Neural progenitor cell (in vitro differentiated cells): ENCODE data around the gene MAPK12. TPM values are rescaled to one million over a fixed set of nuclear protein-coding genes. Genes with fewer than 3 reads are reported as not detected.
A peak's percentile ranks its signal among the peaks of the same experiment; 100 is the strongest.

ENCODE experiments used
- DNase-seq: peaks from one replicate; pipeline ENCODE4 v3.0.0-alpha.2; 2016; ENCODE audit warnings: low spot score
- H2AFZ ChIP-seq: fragments of 200-600 bp; sonication (generic); replicated peaks from 2 replicates; pipeline ENCODE4 v1.6.1; 2016; ENCODE audit warnings: antibody characterized with exemption
- H3F3A ChIP-seq: fragments of 200-600 bp; sonication (generic); 2 replicates; pipeline ENCODE4 v1.6.1; 2016; ENCODE audit warnings: antibody characterized with exemption, low read depth
- H3K27ac ChIP-seq: fragments of 200-600 bp; sonication (generic); 2 replicates; pipeline ENCODE4 v1.5.1; 2016; ENCODE audit warnings: mild to moderate bottlenecking
- H3K27me3 ChIP-seq: fragments of 200-600 bp; sonication (generic); 2 replicates; pipeline ENCODE4 v1.6.1; 2016; ENCODE audit warnings: mild to moderate bottlenecking, moderate library complexity
- H3K36me3 ChIP-seq: fragments of 200-600 bp; sonication (generic); 2 replicates; pipeline ENCODE4 v1.5.1; 2016
- H3K4me1 ChIP-seq: fragments of 200-600 bp; sonication (generic); 2 replicates; pipeline ENCODE4 v1.6.1; 2016; ENCODE audit warnings: mixed run types
- H3K4me2 ChIP-seq: fragments of 200-600 bp; sonication (generic); 2 replicates; pipeline ENCODE4 v1.6.1; 2016
- H3K4me3 ChIP-seq: fragments of 200-600 bp; sonication (generic); 2 replicates; pipeline ENCODE4 v1.5.1; 2016
- H3K79me2 ChIP-seq: fragments of 200-600 bp; sonication (generic); 2 replicates; pipeline ENCODE4 v1.6.1; 2016; ENCODE audit warnings: low read depth
- H3K9ac ChIP-seq: fragments of 200-600 bp; sonication (generic); 2 replicates; pipeline ENCODE4 v1.6.1; 2016
- H3K9me3 ChIP-seq: fragments of 200-600 bp; sonication (generic); 2 replicates; pipeline ENCODE4 v1.5.1; 2016; ENCODE audit warnings: low read depth
- H4K20me1 ChIP-seq: fragments of 200-600 bp; sonication (generic); 2 replicates; pipeline ENCODE4 v1.6.1; 2016; ENCODE audit warnings: low read depth
- H3K27ac Mint-ChIP-seq: 3 replicates; pipeline ENCODE4 v1.8.0; 2021; ENCODE audit warnings: mixed read lengths
- H3K27me3 Mint-ChIP-seq: 2 replicates; pipeline ENCODE4 v1.8.0; 2022; ENCODE audit warnings: low read depth, mild to moderate bottlenecking, inconsistent platforms, moderate library complexity, mixed read lengths; ENCODE audit not compliant: insufficient read depth
- H3K36me3 Mint-ChIP-seq: 3 replicates; pipeline ENCODE4 v1.8.0; 2021; ENCODE audit warnings: mixed read lengths
- H3K4me1 Mint-ChIP-seq: 3 replicates; pipeline ENCODE4 v1.8.0; 2021; ENCODE audit warnings: mixed read lengths
- H3K4me3 Mint-ChIP-seq: 3 replicates; pipeline ENCODE4 v1.8.0; 2021; ENCODE audit warnings: mild to moderate bottlenecking, moderate library complexity, mixed read lengths
- H3K9me3 Mint-ChIP-seq: 3 replicates; pipeline ENCODE4 v1.8.0; 2020; ENCODE audit warnings: mixed read lengths
- CTCF ChIP-seq: fragments of 200-600 bp; sonication (generic); IDR thresholded peaks from 2 replicates; pipeline ENCODE4 v1.5.1; 2017; ENCODE audit warnings: antibody characterized with exemption, mild to moderate bottlenecking
- EZH2 ChIP-seq: fragments of 200-600 bp; sonication (generic); IDR thresholded peaks from 2 replicates; pipeline ENCODE4 v1.6.1; 2017; ENCODE audit warnings: antibody characterized with exemption, mild to moderate bottlenecking, moderate library complexity
- EZH2phosphoT487 ChIP-seq: fragments of 200-600 bp; sonication (generic); IDR thresholded peaks from 2 replicates; pipeline ENCODE4 v1.6.1; 2017; ENCODE audit warnings: antibody characterized with exemption
- total RNA-seq: library from RNA; depleted of rRNA; stranded (reverse); fragments of >200 nt; gene quantifications from 2 replicates; pipeline ENCODE4 v1.2.3, GENCODE V29; 2015; ENCODE audit warnings: low replicate concordance

The MAPK12 gene
- total RNA-seq, 1 donor from 2014 or later = 18.7 TPM

DNA sequence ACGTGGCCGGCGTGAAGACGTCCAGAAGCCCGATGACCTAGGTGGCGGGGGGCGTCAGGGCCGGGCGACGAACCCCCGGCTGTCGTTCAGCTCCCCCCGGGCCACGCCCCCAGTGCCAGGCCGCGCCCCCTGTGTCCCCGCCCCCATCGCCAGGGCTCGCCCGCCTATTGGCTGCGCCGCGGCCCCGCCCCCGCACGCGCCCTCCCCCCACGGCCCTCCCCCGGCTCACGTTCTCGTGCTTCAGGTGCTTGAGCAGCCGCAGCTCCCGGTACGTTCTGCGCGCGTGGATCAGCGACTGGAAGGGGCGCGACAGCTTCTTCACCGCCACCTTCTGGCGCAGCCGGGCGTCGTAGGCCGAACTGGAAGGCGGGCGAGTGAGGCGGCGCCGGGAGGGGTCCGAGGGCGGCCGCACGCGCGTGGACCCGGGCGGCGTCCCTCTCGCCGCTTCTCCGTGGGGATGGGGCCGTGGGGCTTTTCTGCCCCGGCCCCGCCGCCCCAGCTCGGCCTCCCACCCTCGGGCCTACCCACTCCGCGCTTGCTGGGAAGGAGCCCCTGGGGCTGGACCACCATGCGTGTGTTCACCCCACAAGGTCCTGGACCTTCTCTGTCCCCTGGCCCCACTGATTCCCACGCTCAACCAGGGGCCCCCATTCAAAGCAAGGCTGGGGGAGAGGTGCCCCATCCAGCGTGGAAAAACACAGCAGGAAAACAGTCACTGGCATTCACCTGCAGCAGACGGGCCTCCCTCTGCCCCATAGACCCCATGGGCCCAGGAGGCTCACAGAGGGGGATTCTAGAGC, 6.3 kb upstream of the MAPK12 start:
- Histone ChIP-seq H3K4me1 (peaks cover 20% of the 10 kb centered on the region), H3K27ac (no peak overlapping the region), H3K9me3 (no peaks in the 10 kb centered on the region), H3F3A (peaks cover 23% of the 10 kb centered on the region), H3K79me2 (no peaks in the 10 kb centered on the region), H4K20me1 (peaks cover 45% of the 10 kb centered on the region), H2AFZ (no peak overlapping the region), H3K4me3 (peak overlapping the region; percentile 23), H3K4me2 (peak overlapping the region; percentile 68), H3K27me3 (peaks cover 85% of the 10 kb centered on the region), H3K36me3 (no peaks in the 10 kb centered on the region), H3K9ac (no peak overlapping the region)
- Mint-ChIP-seq H3K27me3 (peaks cover 4% of the 10 kb centered on the region), H3K9me3 (peaks cover 2% of the 10 kb centered on the region), H3K4me1 (peaks cover 11% of the 10 kb centered on the region), H3K27ac (no peak overlapping the region), H3K36me3 (no peaks in the 10 kb centered on the region), H3K4me3 (no peak overlapping the region)
- DNase-seq = peak; percentile 72
- peak; percentile 73 for TF ChIP-seq EZH2
- TF ChIP-seq EZH2phosphoT487 = peak; percentile 3
- peak; percentile 45 for TF ChIP-seq CTCF

DNA sequence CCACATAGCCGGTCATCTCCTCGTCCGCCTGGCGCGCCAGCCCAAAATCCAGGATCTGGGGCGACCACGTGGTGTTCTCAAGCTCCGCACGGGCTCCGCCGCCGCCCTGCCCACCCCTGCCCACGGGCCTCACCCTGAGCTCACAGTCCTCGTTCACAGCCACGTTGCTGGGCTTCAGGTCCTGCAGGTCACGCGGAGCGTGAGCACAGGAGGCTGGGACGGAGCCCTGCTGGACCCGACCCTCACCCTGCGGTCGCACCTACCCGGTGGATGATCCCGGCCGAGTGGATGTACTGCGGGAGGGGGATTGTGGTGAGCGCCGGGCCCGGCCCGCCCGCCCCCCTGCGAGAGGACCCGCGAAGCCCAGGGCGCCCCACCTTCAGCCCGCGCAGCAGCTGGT, 5.5 kb upstream of the MAPK12 start:
- no peaks in the 10 kb centered on the region for H3K36me3 Mint-ChIP-seq
- TF ChIP-seq EZH2phosphoT487 (no peak), CTCF (no peak), EZH2 (no peak)
- DNase-seq = no peak
- Histone ChIP-seq H3K27ac (no peak overlapping the region), H3K9ac (no peak overlapping the region), H3F3A (peaks cover 15% of the 10 kb centered on the region), H3K9me3 (no peaks in the 10 kb centered on the region), H3K36me3 (no peaks in the 10 kb centered on the region), H3K27me3 (peaks cover 93% of the 10 kb centered on the region), H3K4me3 (peak overlapping the region; percentile 23), H4K20me1 (peaks cover 37% of the 10 kb centered on the region), H3K4me2 (no peak overlapping the region), H3K79me2 (no peaks in the 10 kb centered on the region), H3K4me1 (peaks cover 19% of the 10 kb centered on the region), H2AFZ (no peak overlapping the region)
- no peak overlapping the region for H3K27ac Mint-ChIP-seq
- H3K4me1 Mint-ChIP-seq = peaks cover 9% of the 10 kb centered on the region
- H3K4me3 Mint-ChIP-seq = no peak overlapping the region
- H3K9me3 Mint-ChIP-seq = peaks cover 2% of the 10 kb centered on the region
- peaks cover 5% of the 10 kb centered on the region for H3K27me3 Mint-ChIP-seq

GRCh38 chr22:50264946-50265669, 3.6 kb upstream of the MAPK12 start:
- Histone ChIP-seq H3K4me3 (no peak overlapping the region), H3K27ac (no peak overlapping the region), H2AFZ (no peak overlapping the region), H3K4me2 (no peak overlapping the region), H3K27me3 (peaks cover 94% of the 10 kb centered on the region), H3K79me2 (no peaks in the 10 kb centered on the region), H4K20me1 (peaks cover 33% of the 10 kb centered on the region), H3K36me3 (no peaks in the 10 kb centered on the region), H3K9me3 (no peaks in the 10 kb centered on the region), H3K4me1 (peaks cover 10% of the 10 kb centered on the region), H3F3A (peaks cover 5% of the 10 kb centered on the region), H3K9ac (no peak overlapping the region)
- Mint-ChIP-seq H3K27ac (no peak overlapping the region), H3K36me3 (no peaks in the 10 kb centered on the region), H3K4me1 (peaks cover 8% of the 10 kb centered on the region), H3K4me3 (no peak overlapping the region), H3K9me3 (peaks cover 2% of the 10 kb centered on the region), H3K27me3 (peaks cover 6% of the 10 kb centered on the region)
- no peak for DNase-seq
- TF ChIP-seq EZH2phosphoT487 (no peak), EZH2 (no peak), CTCF (no peak)
